ENCODE measurements around the gene CFAP161. TPM values are rescaled to one million over a fixed set of nuclear protein-coding genes. Genes with fewer than 3 reads are reported as not detected.
A peak's percentile ranks its signal among the peaks of the same experiment; 100 is the strongest.

The CFAP161 gene
- total and polyA plus RNA-seq, 2 experiments from 2014 or later: 0.13 TPM; not detected in 1

GRCh38 chr15:81098349-81098748, 35.7 kb upstream of the CFAP161 start (continued):
- TF ChIP-seq ZNF462 (CRISPR knock-in tag; IDR thresholded peaks at IDR 0.05) (no peak), ZNF331 (CRISPR knock-in tag; IDR thresholded peaks at IDR 0.05; ENCODE audit: low read depth) (no peak)

GRCh38 chr15:81098861-81099651, 35.0 kb upstream of the CFAP161 start:
- H3K79me2 ChIP-seq (replicated peaks; ENCODE audit: insufficient read depth): no peaks in the 10 kb centered on the region
- H3K4me1 ChIP-seq (ENCODE audit: insufficient read depth): no peaks in the 10 kb centered on the region
- DNase-seq (ENCODE audit: low spot score): no peak
- no peak overlapping the region for H3K4me2 ChIP-seq
- H3F3A ChIP-seq (replicated peaks; ENCODE audit: low read depth): no peaks in the 10 kb centered on the region
- no peaks in the 10 kb centered on the region for H4K20me1 ChIP-seq (replicated peaks; ENCODE audit: insufficient read depth)
- Mint-ChIP-seq H3K27ac (no peak overlapping the region), H3K9me3 (no peaks in the 10 kb centered on the region), H3K4me3 (no peak overlapping the region), H3K27me3 (ENCODE audit: insufficient read depth, low read depth, poor library complexity) (peaks cover 11% of the 10 kb centered on the region), H3K36me3 (ENCODE audit: low read depth) (no peaks in the 10 kb centered on the region), H3K4me1 (no peaks in the 10 kb centered on the region)
- H3K27ac ChIP-seq (ENCODE audit: low read depth): no peak overlapping the region
- peak overlapping the region; percentile 74 for H2AFZ ChIP-seq
- H3K9me2 ChIP-seq (ENCODE audit: insufficient read depth): peaks cover 4% of the 10 kb centered on the region; the same call in 1 of the 2 replicates
- ATAC-seq: peak; percentile 32; the same call in 1 of the 3 replicates
- H3K4me3 ChIP-seq: no peak overlapping the region
- no peaks in the 10 kb centered on the region for H3K36me3 ChIP-seq (ENCODE audit: insufficient read depth)
- H3K27me3 ChIP-seq (ENCODE audit: insufficient read depth): no peaks in the 10 kb centered on the region
- TF ChIP-seq NANOG (IDR thresholded peaks at IDR 0.05; ENCODE audit: borderline replicate concordance): no peak
- TF ChIP-seq CREB1 (CRISPR knock-in tag; IDR thresholded peaks at IDR 0.05; ENCODE audit: low read depth): no peak
- TF ChIP-seq ETS1 (IDR thresholded peaks at IDR 0.05): no peak
- no peak for TF ChIP-seq CTCF (conservative IDR thresholded peaks at IDR 0.05; ENCODE audit: low read depth in 2 of 2)
- TF ChIP-seq ZNF114 (CRISPR knock-in tag; IDR thresholded peaks at IDR 0.05): no peak
- TF ChIP-seq REST (IDR thresholded peaks at IDR 0.05; ENCODE audit: unreplicated experiment): no peak
- TF ChIP-seq POLR2AphosphoS5 (IDR thresholded peaks at IDR 0.05; ENCODE audit: low read depth): no peak
- TF ChIP-seq EZH2 (IDR thresholded peaks at IDR 0.05; ENCODE audit: low read depth, unreplicated experiment): no peak
- no peak for TF ChIP-seq JUNB (IDR thresholded peaks at IDR 0.05; ENCODE audit: unreplicated experiment)

Data from GM23338 (cell line).